ENCODE measurements around the gene MAPK10. TPM values are rescaled to one million over a fixed set of nuclear protein-coding genes. Genes with fewer than 3 reads are reported as not detected.

MAPK10 gene
- total and polyA plus RNA-seq, 2 of the 8 experiments (the other 6 are each of a cell fraction or from before 2014, with no cell fraction given): 2.5 to 3.1 TPM

- H3K27me3 ChIP-seq (replicated peaks in 1 of 4; ENCODE audit: control insufficient read depth in 3 of 4, extremely low read depth in 1 of 4, insufficient read depth in 3 of 4, low read length in 3 of 4): no peaks in the 10 kb centered on the region
- no peak overlapping the region for H2BK120ac ChIP-seq (replicated peaks; ENCODE audit: low read depth, low read length)
- 62% methylated on average over 1 of the region's 1 CpG; no CpG with 5 or more reads in 1 of the 2 experiments for WGBS, 2 experiments (ENCODE audit: extremely low coverage in 1 of 2, insufficient coverage in 1 of 2, insufficient read length in 1 of 2, insufficient replicate concordance in 2 of 2, low coverage in 1 of 2, low lambda C conversion rate in 2 of 2, missing lambda C conversion rate in 1 of 2)
- no peak overlapping the region for H2AK5ac ChIP-seq (ENCODE audit: low read depth, low read length)
- H3K27ac ChIP-seq (ENCODE audit: low read depth, low read length): no peak overlapping the region
- no peak overlapping the region for H3K14ac ChIP-seq (ENCODE audit: insufficient read length)
- FAIRE-seq: no peak
- no peak overlapping the region for H3K23ac ChIP-seq (ENCODE audit: insufficient read length)
- no peak for DNase-seq (ENCODE audit: low read depth in 1 of 2, low spot score in 2 of 2)
- peaks cover 1 to 18% (median 9%) of the 10 kb centered on the region in 4 experiments; a peak in 5 of 7 replicates for H3K4me1 ChIP-seq (replicated peaks in 1 of 4; ENCODE audit: control insufficient read depth in 3 of 4, insufficient read depth in 4 of 4, low read length in 3 of 4)
- no peaks in the 10 kb centered on the region for H4K20me1 ChIP-seq (replicated peaks in 1 of 2; ENCODE audit: control insufficient read depth in 1 of 2, insufficient read depth in 2 of 2, low read length in 2 of 2)
- H3K23me2 ChIP-seq (ENCODE audit: low read depth, low read length): no peaks in the 10 kb centered on the region
- H3K4ac ChIP-seq (replicated peaks; ENCODE audit: insufficient read length, low read depth, low read length): no peak overlapping the region
- H2BK5ac ChIP-seq (ENCODE audit: low read depth, low read length): no peak overlapping the region
- H3K4me3 ChIP-seq (ENCODE audit: extremely low read depth in 1 of 4, insufficient read depth in 2 of 4, low read depth in 3 of 4, low read length in 4 of 4): no peak overlapping the region
- no peak overlapping the region for H4K91ac ChIP-seq (replicated peaks; ENCODE audit: insufficient read length, low read length)
- no peaks in the 10 kb centered on the region for H3K9me3 ChIP-seq (ENCODE audit: insufficient read depth in 2 of 2, low read depth in 1 of 2, low read length in 1 of 2)
- ChIA-PET CTCF (ENCODE audit: partially characterized antibody) (no interaction called here), POLR2A (ENCODE audit: partially characterized antibody) (no interaction called here)
- no peak overlapping the region for H2BK15ac ChIP-seq (ENCODE audit: low read length)
- TF ChIP-seq RAD21 (IDR thresholded peaks at IDR 0.05 in 1 of 2, conservative IDR thresholded peaks at IDR 0.05 in 1 of 2; ENCODE audit: low read depth in 2 of 2, low read length in 2 of 2) (no peak), SRF (IDR thresholded peaks at IDR 0.05; ENCODE audit: low read depth, low read length) (no peak)
- no peaks in the 10 kb centered on the region for H3K79me2 ChIP-seq (ENCODE audit: control insufficient read depth in 1 of 2, insufficient read depth in 2 of 2, low read length in 2 of 2)
- H3K36me3 ChIP-seq (ENCODE audit: control insufficient read depth in 2 of 4, insufficient read depth in 4 of 4, low read length in 3 of 4): no peaks in the 10 kb centered on the region
- no peak overlapping the region for H2AFZ ChIP-seq (ENCODE audit: low read length)
- H4K8ac ChIP-seq (ENCODE audit: extremely low read depth, insufficient read depth, low read length): no peak overlapping the region
- H3K79me1 ChIP-seq (ENCODE audit: low read depth, low read length): no peaks in the 10 kb centered on the region
- H2BK20ac ChIP-seq (ENCODE audit: low read length): no peak overlapping the region
- no peak overlapping the region; a peak in 1 of 4 replicates for H3K4me2 ChIP-seq (ENCODE audit: insufficient read depth in 1 of 2, low read depth in 2 of 2, low read length in 2 of 2)
- no peak overlapping the region for H2BK12ac ChIP-seq (ENCODE audit: low read depth, low read length)
- no peak overlapping the region for H4K5ac ChIP-seq (ENCODE audit: insufficient read length, low read depth, low read length)
- H3K18ac ChIP-seq (ENCODE audit: extremely low read depth, low read length): no peak overlapping the region
- no peak overlapping the region for H3K9ac ChIP-seq (replicated peaks in 1 of 4; ENCODE audit: extremely low read depth in 1 of 4, low read depth in 3 of 4, low read length in 3 of 4)
- no peak overlapping the region for H3K56ac ChIP-seq (replicated peaks; ENCODE audit: insufficient read length, low read depth, low read length)
Measured at GRCh38 chr4:86357608-86358007, 2.2 kb downstream of the MAPK10 start.
